HEK293 (cell line): ENCODE results near the gene MAP2.

ENCODE experiments used
- CTCF ChIA-PET: fragments of 350-600 bp; formaldehyde crosslinking; extraction: SDS; loops from one replicate; lab custom pipeline; 2021; ENCODE audit warnings: antibody characterized with exemption; lab: Yijun Ruan, JAX
- POLR2A ChIA-PET: fragments of 300-600 bp; formaldehyde crosslinking; extraction: SDS; loops from one replicate; lab custom pipeline; 2020; ENCODE audit warnings: antibody characterized with exemption, inconsistent platforms; lab: Yijun Ruan, JAX
- H3K27ac ChIP-seq: fragments of 200-500 bp; sonication (Bioruptor generic); 2 replicates; pipeline ENCODE4 v1.5.1; 2014; ENCODE audit warnings: low read depth, low read length, control low read depth, inconsistent platforms; ENCODE audit errors: extremely low read depth
- H3K36me3 ChIP-seq, 2 experiments: fragments of 200-500 bp in 1 of 2; sonication (Bioruptor generic) in 1 of 2; 1 replicate in 1 of 2; 2 replicates in 1 of 2; pipeline ENCODE4 v1.5.1; 2014 to 2017; ENCODE audit warnings: inconsistent platforms in 2 of 2, low read length in 2 of 2; ENCODE audit not compliant: control insufficient read depth in 2 of 2, insufficient read depth in 1 of 2
- H3K4me1 ChIP-seq: fragments of 200-500 bp; sonication (Bioruptor generic); 2 replicates; pipeline ENCODE4 v1.5.1; 2014; ENCODE audit warnings: mild to moderate bottlenecking, low read length, inconsistent platforms; ENCODE audit not compliant: control insufficient read depth, insufficient read depth
- H3K4me3 ChIP-seq: 2 replicates; pipeline ENCODE4 v1.5.1; 2011; ENCODE audit warnings: low read depth, mild to moderate bottlenecking, control low read depth, low read length, moderate library complexity
- H3K9me3 ChIP-seq: fragments of 200-500 bp; sonication (Bioruptor generic); 2 replicates; pipeline ENCODE4 v1.5.1; 2014; ENCODE audit warnings: low read depth, low read length, inconsistent platforms; ENCODE audit not compliant: control insufficient read depth, insufficient read depth
- GLIS2 ChIP-seq: fragments of 450-650 bp; formaldehyde crosslinking; IDR thresholded peaks from 2 replicates; pipeline ENCODE4 v1.5.1; 2016; ENCODE audit warnings: missing biosample characterization, missing genetic modification characterization
- MYNN ChIP-seq: fragments of 450-650 bp; formaldehyde crosslinking; IDR thresholded peaks from 2 replicates; pipeline ENCODE4 v1.5.1; 2016; ENCODE audit warnings: missing biosample characterization, missing genetic modification characterization, borderline replicate concordance
- PRDM1 ChIP-seq: fragments of 450-650 bp; formaldehyde crosslinking; IDR thresholded peaks from 2 replicates; pipeline ENCODE4; 2016; ENCODE audit warnings: missing biosample characterization, missing genetic modification characterization
- RBAK ChIP-seq: fragments of 450-650 bp; formaldehyde crosslinking; IDR thresholded peaks from 2 replicates; pipeline ENCODE4 v1.5.1; 2016; ENCODE audit warnings: missing biosample characterization, missing genetic modification characterization
- ZBTB20 ChIP-seq: fragments of 450-650 bp; formaldehyde crosslinking; IDR thresholded peaks from 2 replicates; pipeline ENCODE4 v1.5.1; 2016; ENCODE audit warnings: missing biosample characterization, missing genetic modification characterization
- ZFP3 ChIP-seq: fragments of 450-650 bp; formaldehyde crosslinking; IDR thresholded peaks from 2 replicates; pipeline ENCODE4 v1.5.1; 2016; ENCODE audit warnings: low read depth, missing biosample characterization, missing genetic modification characterization
- ZNF114 ChIP-seq: fragments of 450-650 bp; formaldehyde crosslinking; IDR thresholded peaks from 2 replicates; pipeline ENCODE4 v1.5.0; 2017; ENCODE audit warnings: missing biosample characterization, missing genetic modification characterization
- ZNF138 ChIP-seq: fragments of 450-650 bp; formaldehyde crosslinking; IDR thresholded peaks from 2 replicates; pipeline ENCODE4 v1.5.1; 2016; ENCODE audit warnings: missing biosample characterization, missing genetic modification characterization, borderline replicate concordance
- ZNF140 ChIP-seq: fragments of 450-650 bp; formaldehyde crosslinking; IDR thresholded peaks from 2 replicates; pipeline ENCODE4 v1.5.1; 2016; ENCODE audit warnings: missing biosample characterization, missing genetic modification characterization
- ZNF184 ChIP-seq: fragments of 450-650 bp; IDR thresholded peaks from 2 replicates; pipeline ENCODE4 v1.5.1; 2018; ENCODE audit warnings: missing biosample characterization, mild to moderate bottlenecking, missing genetic modification characterization
- ZNF214 ChIP-seq: fragments of 450-650 bp; formaldehyde crosslinking; IDR thresholded peaks from 2 replicates; pipeline ENCODE4 v1.5.1; 2017; ENCODE audit warnings: missing biosample characterization, mild to moderate bottlenecking, missing genetic modification characterization, borderline replicate concordance
- ZNF223 ChIP-seq: fragments of 450-650 bp; formaldehyde crosslinking; IDR thresholded peaks from 2 replicates; pipeline ENCODE4 v1.5.1; 2016; ENCODE audit warnings: missing biosample characterization, missing genetic modification characterization
- ZNF266 ChIP-seq: fragments of 450-650 bp; formaldehyde crosslinking; IDR thresholded peaks from 2 replicates; pipeline ENCODE4 v1.5.1; 2016; ENCODE audit warnings: missing biosample characterization, missing genetic modification characterization, low read depth
- ZNF274 ChIP-seq, 2 experiments: fragments of 200-500 bp in 1 of 2; fragments of 450-650 bp in 1 of 2; sonication (Bioruptor generic) in 1 of 2; formaldehyde crosslinking in 1 of 2; IDR thresholded peaks; 2 replicates each; pipeline versions ENCODE4 v1.5.1 to v1.6.1; 2014 to 2016; ENCODE audit warnings: borderline replicate concordance in 1 of 2, inconsistent platforms in 1 of 2, low read length in 1 of 2, missing biosample characterization in 1 of 2, missing genetic modification characterization in 1 of 2
- ZNF394 ChIP-seq: fragments of 450-650 bp; formaldehyde crosslinking; IDR thresholded peaks from 2 replicates; pipeline ENCODE4 v1.5.1; 2016; ENCODE audit warnings: missing biosample characterization, missing genetic modification characterization, mild to moderate bottlenecking, moderate library complexity, borderline replicate concordance
- ZNF423 ChIP-seq: fragments of 450-650 bp; formaldehyde crosslinking; IDR thresholded peaks from 2 replicates; pipeline ENCODE4 v1.5.1; 2016; ENCODE audit warnings: missing biosample characterization, missing genetic modification characterization
- ZNF624 ChIP-seq: fragments of 450-650 bp; formaldehyde crosslinking; IDR thresholded peaks from 2 replicates; pipeline ENCODE4 v1.5.1; 2017; ENCODE audit warnings: missing biosample characterization, missing genetic modification characterization
- ZNF626 ChIP-seq: fragments of 450-650 bp; sonication (Bioruptor Pico); formaldehyde crosslinking; IDR thresholded peaks from 2 replicates; pipeline ENCODE4 v1.5.1; 2018; ENCODE audit warnings: missing biosample characterization, missing genetic modification characterization, inconsistent platforms
- TF ChIP-seq, protein P1 (sequence below): fragments of 450-650 bp; formaldehyde crosslinking; IDR thresholded peaks from 2 replicates; pipeline ENCODE4 v1.5.0; 2017; ENCODE audit warnings: missing biosample characterization, missing genetic modification characterization, borderline replicate concordance
- TF ChIP-seq, protein P2 (sequence below): fragments of 450-650 bp; formaldehyde crosslinking; IDR thresholded peaks from 2 replicates; pipeline ENCODE4 v1.5.1; 2017; ENCODE audit warnings: missing biosample characterization, missing genetic modification characterization
- TF ChIP-seq, protein P3 (sequence below): fragments of 450-650 bp; formaldehyde crosslinking; IDR thresholded peaks from 2 replicates; pipeline ENCODE4 v1.5.1; 2016; ENCODE audit warnings: missing biosample characterization, missing genetic modification characterization, borderline replicate concordance
- TF ChIP-seq, protein P4 (sequence below): fragments of 450-650 bp; IDR thresholded peaks from 2 replicates; pipeline ENCODE4 v1.5.1; 2018; ENCODE audit warnings: missing biosample characterization, mild to moderate bottlenecking, missing genetic modification characterization

MAP2 gene

DNA sequence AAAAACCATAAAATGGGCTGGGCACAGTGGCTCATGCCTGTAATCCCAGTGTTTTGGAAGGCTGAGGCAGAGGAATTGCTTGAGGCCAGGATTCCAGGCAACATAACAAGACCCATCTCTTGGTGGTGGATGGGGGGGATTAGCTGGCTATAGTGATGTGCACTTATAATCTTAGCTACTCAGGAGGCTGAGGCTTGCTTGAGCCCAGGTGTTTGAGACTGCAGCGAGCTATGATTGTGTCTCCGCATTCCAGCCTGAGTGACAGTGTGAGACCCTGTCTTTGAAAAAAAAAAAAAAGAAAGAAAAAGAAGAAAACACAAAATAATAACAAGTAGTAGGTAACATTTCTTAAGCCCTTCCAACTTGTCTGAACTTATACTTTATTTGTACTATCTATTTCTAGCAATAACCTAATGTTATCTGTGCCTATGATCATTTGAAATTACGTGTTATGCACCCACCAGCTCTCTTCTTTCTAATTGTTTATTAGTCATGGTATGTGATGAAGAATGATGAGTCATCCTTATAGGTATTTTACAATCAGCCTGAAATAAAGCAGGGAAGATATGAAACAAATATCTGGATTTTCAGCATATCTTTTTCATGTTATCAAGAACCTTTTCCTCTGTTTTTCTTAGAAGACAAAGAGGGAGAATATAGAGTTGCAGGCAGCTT is 218.4 kb downstream of the MAP2 start:
- ChIA-PET CTCF (interaction anchor here (0.6 kb wide), 1 partner anchor 37 kb away, joined by 6 read pairs; no protein-coding TSS in a partner anchor), POLR2A (no interaction called here)
- Histone ChIP-seq H3K4me3 (no peak overlapping the region), H3K4me1 (no peaks in the 10 kb centered on the region), H3K27ac (no peak overlapping the region), H3K9me3 (no peaks in the 10 kb centered on the region), H3K36me3 (no peaks in the 10 kb centered on the region)
- TF ChIP-seq, protein P1, sequence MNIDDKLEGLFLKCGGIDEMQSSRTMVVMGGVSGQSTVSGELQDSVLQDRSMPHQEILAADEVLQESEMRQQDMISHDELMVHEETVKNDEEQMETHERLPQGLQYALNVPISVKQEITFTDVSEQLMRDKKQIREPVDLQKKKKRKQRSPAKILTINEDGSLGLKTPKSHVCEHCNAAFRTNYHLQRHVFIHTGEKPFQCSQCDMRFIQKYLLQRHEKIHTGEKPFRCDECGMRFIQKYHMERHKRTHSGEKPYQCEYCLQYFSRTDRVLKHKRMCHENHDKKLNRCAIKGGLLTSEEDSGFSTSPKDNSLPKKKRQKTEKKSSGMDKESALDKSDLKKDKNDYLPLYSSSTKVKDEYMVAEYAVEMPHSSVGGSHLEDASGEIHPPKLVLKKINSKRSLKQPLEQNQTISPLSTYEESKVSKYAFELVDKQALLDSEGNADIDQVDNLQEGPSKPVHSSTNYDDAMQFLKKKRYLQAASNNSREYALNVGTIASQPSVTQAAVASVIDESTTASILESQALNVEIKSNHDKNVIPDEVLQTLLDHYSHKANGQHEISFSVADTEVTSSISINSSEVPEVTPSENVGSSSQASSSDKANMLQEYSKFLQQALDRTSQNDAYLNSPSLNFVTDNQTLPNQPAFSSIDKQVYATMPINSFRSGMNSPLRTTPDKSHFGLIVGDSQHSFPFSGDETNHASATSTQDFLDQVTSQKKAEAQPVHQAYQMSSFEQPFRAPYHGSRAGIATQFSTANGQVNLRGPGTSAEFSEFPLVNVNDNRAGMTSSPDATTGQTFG (tag by site-specific recombination): 0 out of 2 replicates have a peak, but pooled peaks have one; percentile 46
- TF ChIP-seq RBAK (tag by site-specific recombination) (no peak), ZNF223 (no peak)

DNA sequence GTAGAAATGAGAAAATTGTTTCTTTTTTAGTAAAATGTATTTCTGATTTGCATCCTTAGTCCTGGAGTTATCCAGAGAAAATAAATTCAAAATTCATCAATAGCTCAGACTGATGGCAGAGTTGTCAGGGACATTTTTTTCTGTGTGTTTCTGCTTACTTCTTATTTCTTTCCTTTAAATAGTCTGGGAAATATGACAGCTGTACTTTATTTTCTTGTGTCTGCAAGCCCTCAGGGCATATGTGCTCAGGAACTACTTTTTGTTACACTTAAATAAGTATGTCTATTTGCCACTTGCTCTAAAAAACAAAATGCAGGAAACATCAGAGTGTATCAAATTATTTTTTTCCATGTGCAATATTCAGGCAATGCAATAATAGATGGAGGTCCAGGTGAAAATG is 221.0 kb downstream of the MAP2 start:
- no peak for TF ChIP-seq ZBTB20 (tag by site-specific recombination)
- TF ChIP-seq MYNN (tag by site-specific recombination): no peak
- no peak for TF ChIP-seq PRDM1
- no peak for TF ChIP-seq ZNF394 (tag by site-specific recombination)
- TF ChIP-seq ZFP3 (tag by site-specific recombination): no peak
- no peak for TF ChIP-seq ZNF423 (tag by site-specific recombination)
- no peak for TF ChIP-seq ZNF214 (tag by site-specific recombination)
- no peak for TF ChIP-seq ZNF114
- no peak for TF ChIP-seq ZNF266
- TF ChIP-seq ZNF138 (tag by site-specific recombination): no peak
- no peak for TF ChIP-seq ZNF184 (tag by site-specific recombination)
- TF ChIP-seq ZNF274 (IDR thresholded peaks at IDR 0.05; ENCODE audit: low read length): no peak
- no peak for TF ChIP-seq ZNF274 (tag by site-specific recombination; IDR thresholded peaks at IDR 0.05; ENCODE audit: borderline replicate concordance)
- no peak for TF ChIP-seq ZNF626 (tag by site-specific recombination)
- TF ChIP-seq, protein P2, sequence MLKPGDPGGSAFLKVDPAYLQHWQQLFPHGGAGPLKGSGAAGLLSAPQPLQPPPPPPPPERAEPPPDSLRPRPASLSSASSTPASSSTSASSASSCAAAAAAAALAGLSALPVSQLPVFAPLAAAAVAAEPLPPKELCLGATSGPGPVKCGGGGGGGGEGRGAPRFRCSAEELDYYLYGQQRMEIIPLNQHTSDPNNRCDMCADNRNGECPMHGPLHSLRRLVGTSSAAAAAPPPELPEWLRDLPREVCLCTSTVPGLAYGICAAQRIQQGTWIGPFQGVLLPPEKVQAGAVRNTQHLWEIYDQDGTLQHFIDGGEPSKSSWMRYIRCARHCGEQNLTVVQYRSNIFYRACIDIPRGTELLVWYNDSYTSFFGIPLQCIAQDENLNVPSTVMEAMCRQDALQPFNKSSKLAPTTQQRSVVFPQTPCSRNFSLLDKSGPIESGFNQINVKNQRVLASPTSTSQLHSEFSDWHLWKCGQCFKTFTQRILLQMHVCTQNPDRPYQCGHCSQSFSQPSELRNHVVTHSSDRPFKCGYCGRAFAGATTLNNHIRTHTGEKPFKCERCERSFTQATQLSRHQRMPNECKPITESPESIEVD: no peak
- no peak for TF ChIP-seq ZNF140 (tag by site-specific recombination)

DNA sequence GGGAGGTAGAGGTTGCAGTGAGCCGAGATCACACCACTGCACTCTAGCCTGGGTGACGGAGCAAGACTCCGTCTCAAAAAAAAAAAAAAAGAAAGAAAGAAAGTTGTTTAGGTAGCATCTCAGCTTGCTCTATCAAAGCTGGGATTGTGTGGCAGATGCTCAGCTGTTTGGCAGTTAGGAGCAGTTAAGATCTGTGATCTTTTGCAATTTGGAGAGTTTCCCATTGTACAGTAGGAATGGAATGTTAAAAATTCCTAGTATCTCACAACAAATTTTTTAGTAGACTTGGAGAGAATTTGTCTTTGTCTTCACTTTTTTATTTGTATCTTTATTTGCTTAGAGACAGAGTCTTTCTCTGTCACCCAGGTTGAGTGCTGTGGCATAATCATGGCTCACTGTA is 224.9 kb downstream of the MAP2 start:
- CTCF ChIA-PET: no interaction called here
- H3K4me3 ChIP-seq: no peak overlapping the region
- TF ChIP-seq GLIS2 (tag by site-specific recombination) (no peak), ZNF624 (tag by site-specific recombination) (no peak), ZFP3 (tag by site-specific recombination) (no peak)
- TF ChIP-seq, protein P3, sequence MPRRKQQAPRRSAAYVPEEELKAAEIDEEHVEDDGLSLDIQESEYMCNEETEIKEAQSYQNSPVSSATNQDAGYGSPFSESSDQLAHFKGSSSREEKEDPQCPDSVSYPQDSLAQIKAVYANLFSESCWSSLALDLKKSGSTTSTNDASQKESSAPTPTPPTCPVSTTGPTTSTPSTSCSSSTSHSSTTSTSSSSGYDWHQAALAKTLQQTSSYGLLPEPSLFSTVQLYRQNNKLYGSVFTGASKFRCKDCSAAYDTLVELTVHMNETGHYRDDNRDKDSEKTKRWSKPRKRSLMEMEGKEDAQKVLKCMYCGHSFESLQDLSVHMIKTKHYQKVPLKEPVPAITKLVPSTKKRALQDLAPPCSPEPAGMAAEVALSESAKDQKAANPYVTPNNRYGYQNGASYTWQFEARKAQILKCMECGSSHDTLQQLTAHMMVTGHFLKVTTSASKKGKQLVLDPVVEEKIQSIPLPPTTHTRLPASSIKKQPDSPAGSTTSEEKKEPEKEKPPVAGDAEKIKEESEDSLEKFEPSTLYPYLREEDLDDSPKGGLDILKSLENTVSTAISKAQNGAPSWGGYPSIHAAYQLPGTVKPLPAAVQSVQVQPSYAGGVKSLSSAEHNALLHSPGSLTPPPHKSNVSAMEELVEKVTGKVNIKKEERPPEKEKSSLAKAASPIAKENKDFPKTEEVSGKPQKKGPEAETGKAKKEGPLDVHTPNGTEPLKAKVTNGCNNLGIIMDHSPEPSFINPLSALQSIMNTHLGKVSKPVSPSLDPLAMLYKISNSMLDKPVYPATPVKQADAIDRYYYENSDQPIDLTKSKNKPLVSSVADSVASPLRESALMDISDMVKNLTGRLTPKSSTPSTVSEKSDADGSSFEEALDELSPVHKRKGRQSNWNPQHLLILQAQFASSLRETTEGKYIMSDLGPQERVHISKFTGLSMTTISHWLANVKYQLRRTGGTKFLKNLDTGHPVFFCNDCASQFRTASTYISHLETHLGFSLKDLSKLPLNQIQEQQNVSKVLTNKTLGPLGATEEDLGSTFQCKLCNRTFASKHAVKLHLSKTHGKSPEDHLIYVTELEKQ: no peak
- TF ChIP-seq, protein P4, sequence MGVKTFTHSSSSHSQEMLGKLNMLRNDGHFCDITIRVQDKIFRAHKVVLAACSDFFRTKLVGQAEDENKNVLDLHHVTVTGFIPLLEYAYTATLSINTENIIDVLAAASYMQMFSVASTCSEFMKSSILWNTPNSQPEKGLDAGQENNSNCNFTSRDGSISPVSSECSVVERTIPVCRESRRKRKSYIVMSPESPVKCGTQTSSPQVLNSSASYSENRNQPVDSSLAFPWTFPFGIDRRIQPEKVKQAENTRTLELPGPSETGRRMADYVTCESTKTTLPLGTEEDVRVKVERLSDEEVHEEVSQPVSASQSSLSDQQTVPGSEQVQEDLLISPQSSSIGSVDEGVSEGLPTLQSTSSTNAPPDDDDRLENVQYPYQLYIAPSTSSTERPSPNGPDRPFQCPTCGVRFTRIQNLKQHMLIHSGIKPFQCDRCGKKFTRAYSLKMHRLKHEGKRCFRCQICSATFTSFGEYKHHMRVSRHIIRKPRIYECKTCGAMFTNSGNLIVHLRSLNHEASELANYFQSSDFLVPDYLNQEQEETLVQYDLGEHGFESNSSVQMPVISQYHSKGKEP: no peak
- no peak overlapping the region for H3K27ac ChIP-seq
- no peaks in the 10 kb centered on the region for H3K9me3 ChIP-seq
- no peaks in the 10 kb centered on the region for H3K36me3 ChIP-seq
- H3K4me1 ChIP-seq: no peaks in the 10 kb centered on the region
- POLR2A ChIA-PET: no interaction called here

More for the DNA sequence above, 221.0 kb downstream of the MAP2 start:
- Histone ChIP-seq H3K36me3 (no peaks in the 10 kb centered on the region), H3K4me3 (no peak overlapping the region), H3K27ac (no peak overlapping the region), H3K4me1 (no peaks in the 10 kb centered on the region), H3K9me3 (no peaks in the 10 kb centered on the region)
- POLR2A ChIA-PET: no interaction called here
- CTCF ChIA-PET: interaction anchor here (0.7 kb wide), 1 partner anchor 316 kb away, joined by 3 read pairs; no protein-coding TSS in a partner anchor
